NOMO-1 treated with DMSO at 0.1 percent for 48 hours (cell line): Measurements from ENCODE around the gene ARGLU1.

Experiments used
- DNase-seq: peaks from one replicate; lab custom pipeline; 2025; ENCODE audit not compliant: unreplicated experiment; lab: John Stamatoyannopoulos, UW

The ARGLU1 gene

GRCh38 chr13:106503730-106504453 is 64.0 kb downstream of the ARGLU1 start:
- no peak for DNase-seq

- no peak for DNase-seq
Measured at GRCh38 chr13:106503272-106503671, 64.7 kb downstream of the ARGLU1 start.

GRCh38 chr13:106500445-106500844 is 67.5 kb downstream of the ARGLU1 start:
- DNase-seq: no peak

- DNase-seq: peak; percentile 73
Measured at GRCh38 chr13:106499896-106500295, 68.0 kb downstream of the ARGLU1 start.

GRCh38 chr13:106499113-106499512 is 68.8 kb downstream of the ARGLU1 start:
- no peak for DNase-seq

GRCh38 chr13:106498571-106498970 is 69.4 kb downstream of the ARGLU1 start:
- peak; percentile 44 for DNase-seq

GRCh38 chr13:106498158-106498557 is 69.8 kb downstream of the ARGLU1 start:
- DNase-seq: peak; percentile 45

- DNase-seq: no peak
Measured at GRCh38 chr13:106497079-106497478, 70.9 kb downstream of the ARGLU1 start.

GRCh38 chr13:106496072-106496997 is 71.6 kb downstream of the ARGLU1 start:
- DNase-seq: no peak

GRCh38 chr13:106494936-106495335 is 73.0 kb downstream of the ARGLU1 start:
- DNase-seq: no peak

- no peak for DNase-seq
Measured at GRCh38 chr13:106494506-106494905, 73.4 kb downstream of the ARGLU1 start.

- peak; percentile 97 for DNase-seq
Measured at GRCh38 chr13:106493533-106494220, 74.3 kb downstream of the ARGLU1 start.

- DNase-seq: peak; percentile 29
Measured at GRCh38 chr13:106492588-106493475, 75.1 kb downstream of the ARGLU1 start.

GRCh38 chr13:106491928-106492587 is 75.9 kb downstream of the ARGLU1 start:
- no peak for DNase-seq
